Stimulated activated CD4-positive, alpha-beta T cell treated with anti-CD3 and anti-CD28 coated beads, Interleukin-12 subunit alpha, Interleukin-12 subunit beta, amount 100 ng/mL, for 48 hours (primary cell): ENCODE data around the gene CDK4.

ENCODE experiments used
- DNase-seq, 3 donors: peaks; one replicate each; pipeline ENCODE4 v3.0.0-alpha.2; 2020; ENCODE audit warnings: low read depth in 2 of 3, low spot score in 1 of 3

The CDK4 gene

DNA sequence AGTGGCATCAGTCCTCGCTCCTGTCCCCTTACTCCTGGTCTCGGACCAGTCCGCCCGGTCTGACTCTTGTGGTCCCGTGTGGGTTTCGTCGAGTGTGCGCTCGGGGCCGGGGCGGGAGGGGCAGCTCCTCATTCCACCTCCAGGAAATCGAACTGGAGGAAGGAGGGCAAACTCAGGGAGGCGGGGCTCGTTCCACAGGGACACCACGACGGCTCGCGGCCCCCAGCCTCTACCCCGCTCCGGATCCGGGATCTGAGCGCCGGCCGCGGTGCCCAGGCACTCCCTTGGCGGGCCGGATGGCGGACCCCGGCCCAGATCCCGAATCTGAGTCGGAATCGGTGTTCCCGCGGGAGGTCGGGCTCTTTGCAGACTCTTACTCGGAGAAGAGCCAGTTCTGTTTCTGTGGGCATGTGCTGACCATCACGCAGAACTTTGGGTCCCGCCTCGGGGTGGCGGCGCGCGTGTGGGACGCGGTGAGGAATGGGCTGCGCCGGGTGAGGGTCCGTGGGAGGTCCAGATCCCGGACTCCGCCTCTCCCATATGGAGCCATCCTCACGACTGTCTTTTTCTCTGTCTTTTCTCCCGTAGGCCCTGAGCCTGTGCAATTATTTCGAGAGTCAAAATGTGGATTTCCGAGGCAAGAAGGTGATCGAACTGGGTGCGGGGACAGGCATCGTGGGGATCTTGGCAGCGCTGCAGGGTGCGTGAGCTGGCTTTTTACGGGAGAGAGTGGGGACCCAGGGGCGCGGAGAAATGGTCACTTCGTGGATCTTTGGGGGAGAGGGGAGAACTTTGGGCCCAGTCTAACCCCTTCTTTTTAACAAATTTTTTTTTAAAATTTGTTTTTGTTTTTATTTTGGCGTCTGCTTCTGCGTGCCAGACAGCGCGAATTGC is 20.6 kb upstream of the CDK4 start, which contains the start of gene EEF1AKMT3:
EEF1AKMT3 (plus strand) TSS at position 186 of the 894 bp plus-strand sequence; CDS start at position 297, 111 bp downstream.
- peak in 1 of 3 donors; percentile 54 for DNase-seq

DNA sequence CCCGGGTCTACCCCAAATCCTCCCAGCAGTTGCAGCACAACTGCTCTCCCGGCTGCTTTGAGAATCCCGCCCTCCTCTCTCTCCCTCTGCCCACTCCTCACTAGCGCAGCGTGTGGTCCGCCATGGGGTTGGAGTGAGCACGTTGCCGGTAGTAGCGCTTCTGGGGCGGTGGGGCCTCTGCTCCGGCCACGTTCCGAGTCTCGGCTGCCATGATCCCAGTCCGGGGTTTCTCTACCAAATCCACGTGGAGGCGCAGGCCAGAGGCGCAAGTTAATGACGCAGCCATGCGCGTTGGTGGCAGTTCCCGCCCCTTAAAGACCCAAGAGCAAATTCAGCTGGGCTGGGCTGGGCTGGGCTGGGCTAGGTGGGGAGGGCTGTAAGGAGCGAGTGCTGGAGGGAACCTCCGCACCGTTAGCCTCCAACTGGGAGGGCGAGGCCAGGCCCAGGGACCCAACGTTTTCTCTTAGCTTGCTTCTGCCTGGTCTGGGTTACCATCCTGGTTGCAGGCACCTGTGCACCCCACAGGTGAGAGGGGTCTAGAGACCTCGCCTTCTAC is 19.8 kb upstream of the CDK4 start, which contains the start of gene METTL1:
METTL1 (minus strand) TSS at position 233 of the 556 bp plus-strand sequence; CDS start at position 211, 22 bp downstream.
- DNase-seq = peak; percentile 91 to 92 (median 91)

DNA sequence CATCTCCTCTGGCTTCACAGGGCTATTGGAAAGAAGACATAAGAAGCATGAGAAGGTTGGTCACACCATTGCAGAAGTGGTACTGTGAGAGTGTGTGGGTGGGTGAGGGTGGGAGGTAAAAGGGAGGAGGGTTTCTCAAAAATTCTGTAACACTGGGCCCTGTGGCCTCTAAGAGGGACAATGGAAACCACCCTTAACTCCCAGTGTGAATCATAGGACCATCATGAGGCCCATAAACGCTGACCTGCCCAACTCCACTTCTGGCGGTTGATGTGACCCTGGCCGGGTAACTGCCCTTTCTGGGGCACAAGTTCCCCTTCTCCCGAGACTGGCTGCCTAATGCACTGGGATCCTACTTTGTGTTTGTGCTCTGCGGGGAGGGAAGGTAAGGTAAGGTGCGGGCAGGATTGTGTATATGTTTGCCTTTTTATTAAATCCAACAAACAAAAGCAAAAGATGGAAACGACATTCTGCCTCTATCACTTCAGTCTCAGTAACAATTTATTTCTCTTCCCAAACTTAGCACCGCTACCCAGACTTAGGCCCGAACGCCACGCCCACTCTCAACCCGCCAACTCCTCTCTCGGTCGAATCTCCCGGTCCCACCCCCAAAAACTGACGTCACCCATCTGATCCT is 19.2 kb upstream of the CDK4 start:
- peak; percentile 86 to 91 (median 88) for DNase-seq

DNA sequence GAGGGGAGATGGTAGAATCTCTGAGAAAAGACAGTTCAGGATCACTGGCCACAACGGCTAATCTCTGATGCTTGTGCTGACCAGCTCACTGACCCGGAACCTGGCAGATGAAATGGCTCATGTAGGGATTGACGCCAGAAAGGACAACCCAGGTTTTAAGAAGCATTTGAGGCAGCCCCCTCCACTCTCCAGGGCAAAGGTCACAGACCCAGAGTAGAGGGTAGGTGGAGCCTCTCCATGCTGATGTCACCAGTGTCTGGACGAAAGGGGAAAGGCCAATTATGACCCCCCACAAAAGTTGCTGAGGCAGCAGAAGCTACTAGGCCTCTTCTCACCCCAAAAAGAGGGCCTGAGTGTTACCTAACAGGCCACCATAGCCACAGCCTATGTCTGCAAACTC is 18.6 kb upstream of the CDK4 start:
- no peak for DNase-seq

DNA sequence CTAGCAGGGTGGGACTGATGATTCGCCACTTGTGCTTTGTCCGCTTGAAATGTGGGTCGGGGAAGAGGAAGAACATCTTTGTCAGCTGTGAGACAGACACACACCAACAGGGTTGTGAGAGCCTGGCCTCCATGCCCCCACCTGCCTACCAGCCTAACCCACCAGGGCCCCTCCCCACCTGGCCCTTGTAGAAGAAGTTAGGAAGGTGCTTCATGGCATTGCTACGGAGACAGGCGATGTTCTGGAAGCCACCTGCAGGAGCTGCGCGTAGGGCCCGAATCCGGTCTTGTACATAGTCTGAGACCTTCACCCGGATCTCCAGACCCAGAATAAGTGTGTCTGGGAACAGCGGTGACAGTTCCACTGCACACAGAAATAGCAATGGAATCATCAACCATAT is 17.5 kb upstream of the CDK4 start:
- no peak for DNase-seq

DNA sequence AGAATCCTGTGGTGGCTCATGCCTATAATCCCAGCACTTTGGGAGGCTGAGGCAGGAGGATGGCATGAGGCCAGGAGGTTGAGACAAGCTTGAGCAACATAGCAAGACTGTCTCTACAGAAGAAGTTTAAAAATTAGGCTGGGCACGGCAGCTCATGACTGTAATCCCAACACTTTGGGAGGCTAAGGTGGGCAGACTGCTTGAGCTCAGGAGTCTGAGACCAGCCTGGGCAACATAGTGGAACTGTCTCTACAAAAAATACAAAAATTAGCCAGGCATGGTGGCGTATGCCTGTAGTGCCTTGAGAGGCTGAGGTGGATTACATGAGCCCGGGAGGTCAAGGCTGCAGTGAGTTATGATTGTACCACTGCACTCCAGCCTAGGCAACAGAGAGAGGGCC is 15.8 kb upstream of the CDK4 start:
- no peak for DNase-seq

DNA sequence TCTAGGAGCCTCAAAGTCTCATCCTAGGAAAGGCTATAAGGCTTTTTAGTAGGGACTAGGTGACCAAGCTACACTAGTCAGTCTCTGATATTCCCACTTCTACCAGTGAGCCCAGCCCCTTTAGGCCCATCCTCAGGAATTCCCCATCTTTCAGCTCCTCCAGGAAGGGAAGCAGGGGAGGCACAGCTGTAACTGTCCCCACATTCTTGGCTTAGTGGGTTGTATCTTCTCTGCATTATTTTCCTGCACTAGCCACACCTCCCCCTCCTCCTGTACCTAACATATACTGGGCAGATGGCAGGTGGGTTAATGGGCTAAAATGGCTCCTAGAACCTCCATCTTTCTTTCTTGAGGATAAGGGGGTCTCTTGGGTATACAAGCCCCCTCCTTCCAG is 15.2 kb upstream of the CDK4 start:
- no peak for DNase-seq

DNA sequence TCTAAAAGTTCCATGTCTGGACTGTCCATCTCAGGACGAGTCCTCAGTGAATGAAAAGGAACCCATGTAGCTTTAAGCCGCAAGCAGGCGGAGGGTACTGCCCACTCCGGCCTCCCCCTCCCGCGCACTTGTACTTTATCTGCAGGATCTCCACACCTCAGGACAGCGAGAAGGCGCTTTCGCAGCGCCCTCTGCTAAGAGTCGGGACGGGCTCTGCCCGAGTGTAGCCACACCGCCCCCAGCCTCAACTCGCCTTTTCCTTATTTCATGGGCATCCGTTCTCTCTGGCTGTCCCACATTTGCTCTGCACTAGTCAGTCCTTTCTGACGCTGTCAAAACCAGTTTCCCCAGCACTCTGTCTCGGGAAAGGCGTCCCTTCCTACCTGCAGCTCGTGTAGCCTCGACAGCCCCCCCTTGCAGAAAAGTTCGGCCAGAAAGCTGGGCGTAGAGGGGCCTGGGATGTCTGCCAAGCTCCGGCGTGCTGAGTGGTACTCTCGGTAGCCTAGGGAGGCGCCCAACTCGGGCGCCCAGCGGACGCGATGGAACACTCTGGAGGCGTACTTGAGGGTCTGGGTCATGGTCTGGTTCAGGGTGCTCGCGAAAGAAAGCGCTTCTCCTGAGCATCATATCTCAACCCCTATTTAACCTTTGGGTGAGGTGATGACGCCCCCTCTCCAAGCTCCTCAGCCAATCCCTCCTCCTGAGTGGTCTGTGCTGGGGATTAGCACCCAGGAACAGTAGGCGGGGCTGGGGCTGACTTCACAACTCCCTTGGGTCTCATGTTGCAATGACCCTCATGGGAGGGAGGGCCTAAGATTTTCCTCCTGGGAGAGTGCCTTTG is 14.6 kb upstream of the CDK4 start, which contains the start of gene CYP27B1:
CYP27B1 (minus strand) TSS at position 615 of the 841 bp plus-strand sequence; CDS start at position 578, 37 bp downstream.
- no peak for DNase-seq

DNA sequence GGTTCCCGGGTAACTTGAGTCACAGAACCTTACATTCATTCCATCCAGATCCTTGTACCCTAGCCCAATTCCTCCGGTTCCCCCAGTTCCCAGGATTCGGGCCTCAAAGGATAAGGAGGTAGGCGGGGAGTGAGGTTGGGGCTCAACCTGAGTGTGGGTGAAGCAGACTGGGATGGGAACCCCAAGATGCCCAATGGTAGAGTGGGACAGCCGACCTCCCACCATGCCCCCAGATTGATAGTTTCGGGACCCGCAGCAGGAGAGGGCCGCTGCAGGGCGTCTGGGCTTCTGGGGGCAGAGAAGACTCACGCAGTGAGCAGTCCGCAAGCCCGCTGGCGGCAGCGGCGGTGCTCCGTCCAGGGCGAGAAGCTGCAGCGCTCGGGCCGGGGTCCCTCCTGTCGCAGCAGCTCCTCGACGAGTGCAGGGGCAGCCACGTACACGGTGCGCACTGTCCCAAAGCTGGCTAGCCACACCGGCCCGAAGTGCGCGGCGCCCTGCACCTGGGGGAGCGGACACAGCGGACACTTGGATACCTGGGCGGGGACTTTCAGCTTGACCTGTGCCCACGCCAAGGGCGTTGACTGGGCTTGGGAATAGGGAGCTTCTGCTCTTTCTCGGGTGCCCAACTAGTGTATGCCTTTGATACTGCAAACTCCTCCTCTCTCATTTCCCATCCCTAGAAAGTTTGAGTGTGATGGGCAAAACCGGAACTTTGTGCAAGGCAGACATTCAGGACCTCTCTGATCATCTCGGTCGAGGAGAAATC is 13.8 kb upstream of the CDK4 start:
- no peak for DNase-seq

DNA sequence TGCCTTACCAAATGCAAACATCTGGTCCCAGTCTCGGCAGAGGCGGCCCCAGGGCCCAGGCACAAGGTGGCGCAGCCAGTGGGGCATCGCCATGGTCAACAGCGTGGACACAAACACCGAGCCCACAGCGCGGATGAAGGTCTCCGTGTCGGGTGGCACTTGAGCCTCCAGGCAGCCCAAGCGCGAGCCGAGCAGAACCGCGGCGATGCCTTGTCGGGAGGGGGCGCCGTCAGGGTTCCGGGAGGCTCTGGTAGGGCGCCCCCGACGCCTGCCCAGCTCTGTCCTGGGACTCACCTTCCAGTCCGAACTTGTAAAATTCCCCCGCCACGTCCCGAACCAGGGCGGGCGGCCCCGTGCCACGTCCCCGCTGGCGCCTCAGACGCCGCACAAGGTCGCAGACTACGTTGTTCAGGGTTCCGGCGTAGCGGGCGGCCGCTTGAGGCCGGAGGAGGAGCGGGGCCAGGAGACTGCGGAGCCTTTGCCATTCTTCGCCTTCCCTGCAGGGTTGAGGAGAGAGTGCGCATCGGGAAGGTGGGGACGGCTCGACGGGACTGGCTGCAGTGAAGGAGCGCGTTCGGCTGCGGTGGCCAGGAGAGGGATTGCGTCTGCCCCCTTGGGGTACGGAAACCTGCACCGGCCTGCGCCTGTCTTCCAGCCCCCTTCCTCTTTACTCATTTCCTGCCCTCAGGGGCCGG is 13.0 kb upstream of the CDK4 start:
- DNase-seq = peak in 2 of 3 donors; percentile 48 to 51

DNA sequence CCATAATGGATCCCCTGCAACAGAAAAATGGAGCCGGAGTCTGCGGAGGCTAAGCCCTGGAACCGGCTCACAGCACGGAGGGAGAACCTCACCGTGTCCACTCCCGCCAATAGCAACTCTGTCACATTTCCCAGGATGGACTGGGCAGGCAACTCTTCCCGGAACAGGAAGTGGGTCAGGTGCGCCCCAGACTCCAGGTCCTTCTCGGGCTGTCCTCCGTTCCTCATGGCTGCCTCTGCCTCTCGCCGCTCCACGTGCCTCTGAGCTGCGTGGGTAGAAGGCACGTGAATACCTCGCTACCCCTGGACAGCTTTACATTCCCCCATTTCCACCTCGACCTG is 12.5 kb upstream of the CDK4 start:
- DNase-seq = no peak

DNA sequence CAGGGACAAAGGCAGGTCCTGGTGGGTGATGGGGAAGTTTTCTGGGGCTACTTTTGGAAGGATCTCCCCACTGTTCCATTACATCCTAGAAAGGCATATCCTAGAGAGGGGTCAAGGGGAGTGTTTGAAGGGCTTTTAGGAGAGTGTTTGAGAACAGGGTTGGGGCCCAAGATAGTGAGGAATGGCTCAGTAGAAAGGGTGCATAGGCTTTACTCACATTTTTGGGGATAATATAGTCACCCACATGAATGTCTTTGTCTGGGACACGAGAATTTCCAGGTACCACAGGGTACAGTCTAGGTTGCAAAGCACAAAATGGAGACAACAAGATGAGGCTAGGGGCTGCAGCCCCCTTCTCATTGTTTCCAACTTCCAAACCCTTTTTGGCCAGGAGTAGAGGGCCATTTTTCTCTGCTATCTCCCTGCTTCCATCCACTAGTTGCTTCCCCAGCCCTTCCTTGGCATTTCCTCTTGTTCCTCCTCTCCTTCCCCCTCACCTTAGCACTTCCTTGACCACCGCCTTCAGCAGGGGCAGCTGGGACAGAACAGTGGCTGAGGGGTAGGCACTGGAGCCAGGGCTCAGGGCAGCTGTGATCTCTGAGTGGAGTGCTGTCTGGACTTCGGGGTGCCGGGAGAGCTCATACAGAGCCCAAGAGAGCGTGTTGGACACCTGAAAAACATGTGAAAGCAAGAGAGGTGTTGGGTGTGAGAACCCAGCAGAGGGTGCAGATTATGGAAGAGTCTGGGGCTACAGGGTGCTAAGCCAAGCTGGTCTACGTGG is 12.0 kb upstream of the CDK4 start:
- no peak for DNase-seq

DNA sequence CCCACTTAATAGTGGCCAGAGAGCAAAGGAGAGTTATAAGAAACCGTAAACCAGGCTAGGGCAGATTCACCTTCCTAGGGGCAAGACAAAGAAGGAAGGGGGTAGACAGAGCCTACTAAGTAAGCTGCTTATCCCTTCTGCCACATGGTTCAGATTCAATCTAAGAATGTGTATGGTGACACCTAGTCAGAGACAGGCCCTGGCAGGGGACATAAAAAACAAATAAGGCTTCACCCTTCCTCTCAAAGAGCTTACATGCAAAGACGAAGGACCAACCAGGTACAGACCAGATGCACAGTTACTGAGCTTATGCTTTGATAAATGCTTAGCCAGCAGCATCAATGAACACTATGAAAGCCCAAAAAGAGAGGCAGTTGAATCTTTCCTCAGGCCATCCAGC is 10.4 kb upstream of the CDK4 start:
- DNase-seq = no peak

DNA sequence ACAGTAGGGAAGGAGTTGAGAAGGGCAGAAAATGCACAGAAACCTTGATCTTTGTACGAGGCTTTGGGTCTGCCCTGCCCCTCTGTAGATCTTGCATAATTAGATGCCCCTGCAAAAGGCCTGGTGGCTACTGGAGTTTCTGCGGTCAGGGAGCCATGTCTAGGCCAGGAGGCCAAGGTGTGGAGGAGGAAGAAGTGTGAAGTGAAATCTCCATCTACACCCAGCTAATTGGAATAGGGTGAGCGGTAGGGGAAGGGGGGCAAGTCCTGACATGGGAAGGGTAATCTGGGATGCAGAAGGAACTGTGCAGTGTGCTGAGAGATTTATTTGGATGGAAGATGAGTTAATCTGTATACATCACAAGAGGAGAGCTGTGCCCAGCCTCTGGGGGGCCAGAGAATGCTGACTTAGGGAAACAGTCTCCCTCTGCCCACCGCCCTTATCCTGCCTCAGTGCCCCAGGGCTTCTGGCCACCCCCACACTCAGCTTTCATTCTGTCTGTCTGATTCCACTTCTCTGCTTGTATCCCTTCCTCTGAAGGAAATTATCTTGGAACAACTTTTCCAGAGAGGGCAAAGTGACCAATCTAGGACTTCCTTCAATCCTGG is 9.4 kb upstream of the CDK4 start:
- no peak for DNase-seq

DNA sequence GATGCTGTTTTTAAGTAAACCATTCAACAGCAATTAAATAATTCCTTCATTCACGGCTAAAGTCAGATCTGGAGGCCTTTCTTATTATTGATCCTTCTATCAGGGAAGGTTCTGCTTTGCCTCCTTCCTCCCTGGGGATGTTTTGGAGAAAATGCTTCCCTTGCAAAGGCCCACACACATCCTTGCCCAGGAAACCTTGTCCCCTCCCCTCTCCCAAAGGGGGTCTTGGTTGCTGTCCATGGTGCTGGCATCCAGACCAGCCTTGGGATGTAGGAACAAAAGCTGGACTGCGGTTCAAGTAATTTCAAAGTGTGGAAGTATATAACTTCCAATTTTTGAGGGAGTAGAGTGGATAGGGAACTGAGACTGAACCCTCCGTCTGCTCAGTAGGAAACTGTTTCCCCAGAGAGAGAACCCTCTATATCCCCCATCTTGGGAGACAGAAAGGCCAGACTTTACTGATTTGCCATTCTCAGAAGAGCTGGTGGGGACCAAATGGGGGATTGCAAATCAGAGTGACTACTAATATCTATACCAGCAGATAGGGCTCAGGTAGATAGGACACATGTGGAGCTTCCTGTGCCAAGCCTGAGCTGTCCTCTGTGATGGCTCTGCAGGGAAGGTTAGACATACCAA is 8.4 kb upstream of the CDK4 start:
- no peak for DNase-seq

DNA sequence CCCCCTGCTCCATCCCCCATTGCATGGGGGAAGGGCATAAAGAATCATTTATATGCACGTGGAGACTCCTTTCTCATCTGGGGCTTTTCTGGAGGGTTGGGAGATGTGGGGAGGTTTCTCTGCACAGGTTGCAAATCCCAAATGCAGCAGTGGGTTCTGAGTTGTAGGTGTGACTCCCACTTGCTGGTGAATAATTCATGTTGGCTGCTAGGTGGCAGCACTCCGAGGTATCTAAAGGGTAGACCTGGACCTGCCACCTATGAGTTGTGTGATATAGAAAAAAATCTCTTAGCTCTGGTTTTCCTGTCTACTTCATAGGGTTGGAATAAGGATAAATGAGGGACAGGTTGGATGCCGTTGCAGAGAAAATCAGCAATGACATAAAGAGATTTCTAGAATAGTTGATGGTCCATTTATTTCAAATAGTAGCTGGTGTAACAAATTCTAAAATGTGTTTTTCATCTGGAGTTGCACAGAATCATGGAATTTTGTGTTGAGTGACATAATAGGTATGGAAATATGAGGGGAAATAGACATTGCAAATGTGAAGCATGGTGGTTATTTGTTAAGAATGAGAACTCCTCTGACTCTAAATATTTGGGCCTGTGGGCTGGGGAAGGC is 7.4 kb upstream of the CDK4 start:
- DNase-seq = no peak

DNA sequence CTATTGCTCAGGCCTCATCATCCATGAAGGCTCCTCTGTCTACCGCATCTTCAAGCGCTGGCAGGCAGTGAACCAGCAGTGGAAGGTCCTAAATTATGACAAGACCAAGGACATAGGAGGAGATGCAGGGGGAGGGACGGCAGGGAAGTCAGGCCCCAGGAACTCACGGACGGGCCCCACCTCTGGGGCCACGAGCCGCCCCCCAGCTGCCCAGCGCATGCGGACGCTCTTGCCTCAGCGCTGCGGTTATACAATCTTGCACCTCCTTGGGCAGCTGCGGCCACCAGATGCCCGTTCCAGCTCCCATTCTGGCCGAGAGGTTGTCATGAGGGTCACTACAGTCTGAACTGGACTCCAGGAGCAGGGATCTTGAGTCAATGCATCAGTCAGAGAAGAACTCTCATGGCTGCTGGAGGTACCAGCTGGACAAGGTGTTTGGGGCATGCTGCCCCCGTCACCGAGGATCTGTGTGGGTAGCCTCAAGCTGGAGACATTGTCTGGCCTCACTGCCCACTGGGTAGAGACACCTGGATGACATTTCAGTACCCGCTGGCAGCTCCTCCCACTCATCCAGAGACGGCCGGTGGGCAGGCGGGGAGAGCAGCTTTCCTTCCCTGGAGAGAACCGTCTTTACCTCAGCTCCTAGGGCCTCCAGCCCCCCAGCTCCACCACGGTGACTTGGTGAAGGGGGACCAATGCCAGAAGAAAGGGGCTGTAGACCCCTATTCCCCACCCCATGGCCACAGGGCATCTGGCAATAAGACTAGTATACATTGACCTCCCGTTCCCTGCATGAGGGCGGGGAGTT is 6.6 kb upstream of the CDK4 start:
- no peak for DNase-seq
